ENCODE data around the gene PRUNE2.

The PRUNE2 gene

DNA sequence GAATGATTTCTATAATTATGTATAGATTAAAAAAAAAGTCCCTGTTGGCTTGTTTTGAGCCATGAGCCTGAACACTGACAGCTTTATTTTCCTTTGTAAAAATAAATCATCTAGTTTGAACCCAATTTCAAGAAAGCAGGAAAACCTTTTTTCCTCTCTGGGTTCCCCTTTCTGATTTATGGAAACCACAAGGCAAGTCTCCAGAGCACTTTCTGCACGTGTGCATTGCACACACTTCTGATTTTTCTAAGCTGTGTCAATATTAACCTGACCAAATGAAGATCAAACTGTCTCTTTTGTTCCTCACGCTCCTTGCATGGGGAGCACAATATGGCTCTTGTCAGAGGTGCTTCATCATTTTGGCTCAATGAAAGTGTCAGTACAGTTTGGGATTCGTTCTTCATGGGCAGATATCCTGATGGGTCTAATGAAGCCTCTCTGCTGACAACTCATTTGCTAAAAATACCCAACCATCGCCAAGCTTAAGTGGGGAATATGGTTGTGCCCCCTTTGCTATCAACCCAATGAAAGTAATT lies 180.8 kb downstream of the PRUNE2 start:
- Histone ChIP-seq H2AFZ (ENCODE audit: low read depth, low read length, severe bottlenecking) (no peak overlapping the region), H3K79me2 (ENCODE audit: insufficient read depth, low read length) (no peaks in the 10 kb centered on the region), H3K9ac (ENCODE audit: low read length) (no peak overlapping the region), H4K20me1 (ENCODE audit: low read depth, low read length) (no peaks in the 10 kb centered on the region), H3K9me2 (replicated peaks; ENCODE audit: insufficient read depth, low read length) (no peaks in the 10 kb centered on the region), H3K27me3 (ENCODE audit: low read length) (no peaks in the 10 kb centered on the region), H3K4me2 (ENCODE audit: low read depth, low read length, poor library complexity, severe bottlenecking) (no peak overlapping the region), H3K27ac (ENCODE audit: low read depth, low read length) (no peak overlapping the region), H3K9me3 (ENCODE audit: insufficient read depth, low read length) (no peaks in the 10 kb centered on the region), H3K4me3 (ENCODE audit: insufficient read depth, low read length, poor library complexity, severe bottlenecking) (no peak overlapping the region), H3F3A (ENCODE audit: insufficient read depth) (no peaks in the 10 kb centered on the region), H3K36me3 (ENCODE audit: low read length) (no peaks in the 10 kb centered on the region)
- TF ChIP-seq CTCF (IDR thresholded peaks at IDR 0.05; ENCODE audit: insufficient read depth, low read length, poor library complexity, severe bottlenecking) (no peak), EZH2phosphoT487 (conservative IDR thresholded peaks at IDR 0.05; ENCODE audit: low read length) (no peak)

DNA sequence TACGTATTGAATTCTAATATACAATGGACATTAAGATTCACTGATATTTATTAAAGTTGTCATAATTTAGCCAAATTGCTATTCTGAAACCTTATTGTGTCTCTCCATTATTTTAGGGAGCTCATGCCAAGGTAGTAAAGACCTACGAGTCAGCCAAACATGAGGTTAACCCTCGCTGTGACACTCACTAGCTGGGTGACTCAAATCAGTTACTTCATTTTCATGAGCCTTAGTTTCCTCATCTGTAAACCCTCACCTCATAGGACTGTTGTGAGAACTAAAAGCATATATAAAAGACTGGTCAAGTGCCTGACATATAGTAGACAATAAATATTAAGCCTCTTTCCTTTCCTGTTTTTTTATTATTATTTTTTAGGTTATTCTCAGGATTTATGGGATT lies 185.7 kb downstream of the PRUNE2 start:
- Histone ChIP-seq H3K27ac (ENCODE audit: low read depth, low read length) (no peak overlapping the region), H3F3A (ENCODE audit: insufficient read depth) (no peaks in the 10 kb centered on the region), H3K9me2 (replicated peaks; ENCODE audit: insufficient read depth, low read length) (no peaks in the 10 kb centered on the region)

GRCh38 chr9:76718166-76718565 lies 187.7 kb downstream of the PRUNE2 start:
- Histone ChIP-seq H3K9ac (ENCODE audit: low read length) (no peak overlapping the region), H3K27ac (ENCODE audit: low read depth, low read length) (no peak overlapping the region), H3K9me2 (replicated peaks; ENCODE audit: insufficient read depth, low read length) (no peaks in the 10 kb centered on the region), H3K4me3 (ENCODE audit: insufficient read depth, low read length, poor library complexity, severe bottlenecking) (no peak overlapping the region), H2AFZ (ENCODE audit: low read depth, low read length, severe bottlenecking) (no peak overlapping the region), H3K27me3 (ENCODE audit: low read length) (no peaks in the 10 kb centered on the region), H4K20me1 (ENCODE audit: low read depth, low read length) (no peaks in the 10 kb centered on the region), H3K9me3 (ENCODE audit: insufficient read depth, low read length) (no peaks in the 10 kb centered on the region), H3F3A (ENCODE audit: insufficient read depth) (no peaks in the 10 kb centered on the region), H3K79me2 (ENCODE audit: insufficient read depth, low read length) (no peaks in the 10 kb centered on the region), H3K4me2 (ENCODE audit: low read depth, low read length, poor library complexity, severe bottlenecking) (no peak overlapping the region), H3K36me3 (ENCODE audit: low read length) (no peaks in the 10 kb centered on the region)
- TF ChIP-seq CTCF (IDR thresholded peaks at IDR 0.05; ENCODE audit: insufficient read depth, low read length, poor library complexity, severe bottlenecking) (no peak), EZH2phosphoT487 (conservative IDR thresholded peaks at IDR 0.05; ENCODE audit: low read length) (no peak)

More for the DNA sequence above, 185.7 kb downstream of the PRUNE2 start:
- TF ChIP-seq CTCF (IDR thresholded peaks at IDR 0.05; ENCODE audit: insufficient read depth, low read length, poor library complexity, severe bottlenecking) (no peak), EZH2phosphoT487 (conservative IDR thresholded peaks at IDR 0.05; ENCODE audit: low read length) (no peak)
- no peak overlapping the region for H3K9ac ChIP-seq (ENCODE audit: low read length)
- H3K79me2 ChIP-seq (ENCODE audit: insufficient read depth, low read length) = no peaks in the 10 kb centered on the region
- H2AFZ ChIP-seq (ENCODE audit: low read depth, low read length, severe bottlenecking) = no peak overlapping the region
- H3K4me3 ChIP-seq (ENCODE audit: insufficient read depth, low read length, poor library complexity, severe bottlenecking) = no peak overlapping the region
- no peaks in the 10 kb centered on the region for H3K27me3 ChIP-seq (ENCODE audit: low read length)
- no peaks in the 10 kb centered on the region for H3K36me3 ChIP-seq (ENCODE audit: low read length)
- no peaks in the 10 kb centered on the region for H3K9me3 ChIP-seq (ENCODE audit: insufficient read depth, low read length)
- H3K4me2 ChIP-seq (ENCODE audit: low read depth, low read length, poor library complexity, severe bottlenecking) = no peak overlapping the region
- no peaks in the 10 kb centered on the region for H4K20me1 ChIP-seq (ENCODE audit: low read depth, low read length)
